Right lung (tissue), 5 donors: ENCODE results near the gene PPIF. TPM values are rescaled to one million over a fixed set of nuclear protein-coding genes. Genes with fewer than 3 reads are reported as not detected.
A peak's percentile ranks its signal among the peaks of the same experiment; 100 is the strongest.

ENCODE experiments used
- DNase-seq, 2 donors: peaks; one replicate each; pipeline ENCODE4 v3.0.0-alpha.2; 2013
- polyA plus RNA-seq, 5 donors: library from polyadenylated mRNA; unstranded; fragments of 120-200 nt; gene quantifications; one replicate each; pipeline versions ENCODE4 v1.2.1 to v1.2.3, GENCODE V29; 2013; ENCODE audit warnings: inconsistent platforms in 1 of 5, low replicate concordance in 1 of 5; ENCODE audit not compliant: insufficient read length in 5 of 5, insufficient read depth in 1 of 5

The PPIF gene
- polyA plus RNA-seq, 5 donors, result 29.7 to 34.7 (median 31.0) TPM

DNA sequence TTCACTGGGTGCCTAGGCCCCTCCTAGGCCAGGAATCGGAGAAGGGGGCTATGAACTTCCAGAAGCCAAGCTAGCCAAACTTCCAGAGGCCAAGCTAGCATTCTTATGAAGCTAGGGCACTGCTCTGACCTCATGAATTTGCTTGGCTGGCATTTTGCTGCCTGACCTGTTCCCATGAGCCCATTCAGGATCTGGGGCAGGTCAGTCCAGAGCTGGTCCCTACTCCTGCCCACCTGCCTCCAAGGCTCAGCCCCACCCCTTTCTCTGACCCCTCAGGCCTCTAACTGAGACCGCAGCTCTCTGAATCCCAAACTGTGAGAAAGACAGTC, 1.3 kb upstream of the PPIF start:
- no peak for DNase-seq

- DNase-seq, result no peak
Observed at GRCh38 chr10:79346388-79347225, 662 bp upstream of the PPIF start.

DNA sequence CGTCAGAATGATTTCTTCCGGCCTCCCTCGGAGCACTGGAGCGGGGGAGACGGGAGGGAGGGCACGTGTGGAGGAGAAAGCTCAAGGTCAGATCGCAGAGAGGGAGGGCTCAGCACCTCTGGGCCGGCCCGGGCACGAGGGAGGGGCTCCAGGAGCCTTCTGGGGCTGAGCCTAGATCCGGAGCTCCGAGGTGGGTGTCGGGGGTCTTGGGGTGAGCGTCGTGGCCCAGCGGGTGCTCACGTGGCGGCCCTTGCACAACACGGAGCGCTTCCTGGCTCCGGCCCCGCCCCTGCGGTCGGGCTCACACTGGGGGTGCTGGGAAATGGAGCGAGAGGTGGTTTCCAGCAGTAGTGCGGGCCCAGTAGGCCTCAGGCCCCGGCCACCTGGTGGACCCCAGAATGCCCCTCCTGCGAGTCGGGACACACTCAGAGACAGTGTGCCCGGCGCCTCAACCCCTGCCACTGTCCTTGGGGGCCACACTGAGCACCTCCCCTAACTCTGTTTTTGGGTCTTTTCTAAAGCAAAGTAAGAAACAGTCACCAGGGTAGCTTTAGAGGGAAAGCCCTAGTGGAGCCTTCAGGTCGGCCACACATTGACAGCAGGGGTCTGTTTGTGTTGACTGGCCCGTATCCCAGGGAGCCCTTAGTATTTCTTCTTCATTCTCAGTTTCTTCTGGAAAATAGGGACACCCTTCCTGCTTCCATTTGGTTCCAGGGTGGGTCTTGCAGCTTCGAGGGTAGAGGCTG, 798 bp downstream of the PPIF start:
- DNase-seq, result peak; percentile 58 to 62

DNA sequence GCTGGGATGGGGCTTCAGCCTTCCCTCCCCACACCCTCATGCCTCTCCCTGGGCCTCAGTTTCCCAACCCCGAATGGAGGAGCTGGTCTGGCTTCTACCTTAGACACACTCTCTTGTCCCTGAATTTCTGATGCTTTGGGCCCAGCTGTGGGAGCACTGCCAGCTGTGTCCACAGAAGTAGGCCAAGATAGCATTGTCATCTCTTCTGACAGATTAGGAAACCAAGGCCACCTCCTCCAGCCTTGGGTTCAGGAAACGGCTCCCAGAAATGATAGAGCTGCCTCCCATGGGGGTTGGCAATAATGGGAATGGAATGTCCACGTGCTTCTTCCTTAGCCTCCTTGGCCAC, 1.3 kb downstream of the PPIF start:
- no peak for DNase-seq

- no peak for DNase-seq
Observed at GRCh38 chr10:79349072-79349491, 1.8 kb downstream of the PPIF start.

DNA sequence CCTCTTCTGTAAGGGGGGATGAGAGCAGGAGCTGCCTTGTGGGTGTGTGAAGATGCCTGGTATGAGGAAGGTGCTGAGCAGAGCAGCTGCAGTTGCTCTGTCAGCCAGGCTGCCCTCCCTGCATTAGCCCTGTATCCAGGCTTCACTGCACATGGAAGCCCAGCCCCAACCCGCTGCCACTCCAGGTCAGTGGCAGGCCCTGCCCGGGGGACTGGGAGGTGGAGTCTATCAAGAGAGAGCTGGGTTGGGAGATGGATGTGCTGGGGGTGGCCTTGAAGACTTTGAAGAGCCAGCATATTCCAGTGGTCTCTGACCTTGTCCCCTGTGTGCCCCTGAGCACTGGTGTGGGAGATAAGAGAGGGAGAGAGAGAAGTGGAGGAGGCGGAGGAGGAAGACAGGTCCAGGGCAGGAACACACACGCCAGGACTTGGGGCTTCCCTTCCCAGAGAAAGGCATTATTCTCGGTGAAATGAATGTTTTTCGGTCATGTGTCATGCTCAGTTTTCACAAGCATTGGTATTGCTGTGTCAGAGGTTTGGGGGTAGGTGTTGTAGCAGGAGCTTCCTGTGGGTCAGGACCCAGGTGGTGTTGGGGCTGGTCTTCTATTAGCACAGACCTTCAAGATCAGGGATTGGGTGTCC, 2.6 kb downstream of the PPIF start:
- no peak for DNase-seq

DNA sequence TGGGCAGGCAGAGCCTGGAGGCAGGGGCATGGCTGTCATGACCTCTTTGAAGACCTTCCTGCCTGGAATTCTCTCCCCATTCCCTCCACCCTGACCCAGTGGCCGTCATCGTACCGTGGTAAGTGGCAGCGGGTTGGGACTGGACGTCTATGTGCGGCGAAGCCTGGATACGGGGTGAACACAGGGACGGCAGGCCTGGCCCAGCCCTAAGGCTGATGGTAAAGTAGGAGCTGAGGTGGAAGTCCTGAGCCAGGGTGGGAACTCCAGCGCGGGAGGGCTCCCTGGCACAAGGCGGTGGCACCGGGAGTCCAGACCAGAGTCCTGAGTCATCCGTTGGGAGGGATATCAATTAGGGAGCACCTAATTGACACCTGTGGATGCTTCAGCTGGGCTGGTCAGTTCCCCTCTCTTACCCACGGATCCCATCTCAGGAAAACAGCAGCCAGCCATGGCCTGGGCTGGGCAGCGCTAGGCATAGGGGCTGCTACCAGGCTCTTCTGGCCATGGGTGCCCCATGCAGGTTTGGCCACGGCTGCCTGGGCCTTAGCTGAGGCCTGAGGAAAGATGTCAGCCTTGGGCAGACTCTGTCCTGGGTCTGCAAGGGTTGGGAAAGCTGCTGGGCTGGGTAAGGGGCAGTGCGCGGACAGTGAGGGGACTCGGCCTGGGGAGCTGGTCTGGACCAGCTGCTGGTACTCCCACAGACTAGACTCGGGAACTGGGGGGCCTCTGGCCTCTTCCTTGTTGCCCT, 3.3 kb downstream of the PPIF start:
- no peak for DNase-seq

DNA sequence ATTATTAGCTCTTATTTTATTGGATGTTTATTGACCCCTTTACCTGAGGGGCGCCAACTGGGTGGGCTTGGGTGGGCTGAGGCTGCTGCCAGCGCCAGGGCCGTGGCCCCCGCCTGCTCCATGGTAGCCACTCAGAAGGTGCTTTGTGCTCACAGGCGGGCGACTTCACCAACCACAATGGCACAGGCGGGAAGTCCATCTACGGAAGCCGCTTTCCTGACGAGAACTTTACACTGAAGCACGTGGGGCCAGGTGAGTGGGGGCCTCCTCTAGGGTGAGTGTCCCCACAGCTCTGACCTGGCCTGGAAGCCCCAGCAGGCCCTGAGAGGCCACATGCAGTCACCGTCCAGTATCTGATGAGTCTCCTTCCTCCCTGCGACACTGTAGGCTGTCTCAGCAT, 4.1 kb downstream of the PPIF start:
- no peak for DNase-seq

DNA sequence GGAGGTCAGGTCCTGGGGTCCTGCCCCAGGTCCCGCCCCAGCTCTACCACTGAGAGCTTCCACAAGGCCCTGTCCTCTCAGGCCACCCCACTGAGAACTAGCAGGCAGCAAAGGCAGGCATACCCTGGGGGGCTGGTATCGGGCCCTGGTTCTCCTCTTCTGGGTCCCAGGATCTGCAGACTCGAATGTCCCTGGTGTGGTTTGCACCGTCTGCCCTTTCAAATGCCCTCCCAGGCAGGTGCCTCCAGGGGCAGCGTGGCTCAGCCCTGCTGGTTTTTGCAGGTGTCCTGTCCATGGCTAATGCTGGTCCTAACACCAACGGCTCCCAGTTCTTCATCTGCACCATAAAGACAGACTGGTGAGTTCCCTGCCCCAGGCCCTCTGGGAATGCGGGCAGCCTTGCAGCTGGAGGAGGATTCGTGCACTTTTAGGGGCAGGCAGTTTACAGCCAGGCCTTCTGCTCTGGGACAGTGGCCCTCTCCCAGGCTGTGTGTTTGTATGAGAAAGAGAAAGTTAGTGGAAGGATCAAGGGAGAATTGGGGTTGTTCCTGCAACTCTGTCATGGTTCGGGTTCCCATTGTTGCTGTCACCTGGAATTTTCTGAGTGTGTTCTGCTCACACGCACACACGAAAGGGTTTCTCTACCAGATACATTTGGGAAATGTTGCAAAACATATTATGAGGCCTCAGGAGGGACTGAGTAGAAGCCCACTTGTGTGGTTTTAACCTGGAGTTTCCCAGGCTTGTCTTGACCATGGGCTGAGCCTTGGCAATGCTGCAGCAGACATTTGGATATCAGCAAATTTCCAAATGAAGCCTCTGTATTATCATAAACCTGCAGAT, 5.0 kb downstream of the PPIF start:
- DNase-seq, result no peak

GRCh38 chr10:79353000-79353406, 5.7 kb downstream of the PPIF start:
- DNase-seq, result no peak

- DNase-seq, result no peak
Observed at GRCh38 chr10:79353726-79354125, 6.5 kb downstream of the PPIF start.

- DNase-seq, result no peak
Observed at GRCh38 chr10:79354141-79354540, 6.9 kb downstream of the PPIF start.

DNA sequence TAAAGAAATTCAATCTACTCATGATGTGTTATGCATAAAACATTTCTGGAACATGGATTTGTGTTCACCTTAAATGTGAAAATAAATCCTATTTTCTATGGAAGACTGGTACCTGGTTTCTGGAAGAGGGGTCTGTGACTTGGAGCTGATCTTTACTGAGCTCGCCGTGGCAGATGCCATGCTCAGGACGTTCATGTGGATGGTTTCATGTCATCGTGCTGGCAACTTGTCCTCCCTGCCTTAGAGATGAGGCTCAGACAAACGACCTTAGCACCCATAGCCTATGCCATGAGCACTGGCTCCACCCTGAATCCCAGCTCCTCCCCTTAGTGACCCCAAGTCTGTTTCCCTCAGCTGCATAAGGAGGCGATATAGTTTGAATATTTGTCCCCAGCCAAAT, 7.3 kb downstream of the PPIF start:
- no peak for DNase-seq

- DNase-seq, result no peak
Observed at GRCh38 chr10:79355420-79356017, 8.2 kb downstream of the PPIF start.

DNA sequence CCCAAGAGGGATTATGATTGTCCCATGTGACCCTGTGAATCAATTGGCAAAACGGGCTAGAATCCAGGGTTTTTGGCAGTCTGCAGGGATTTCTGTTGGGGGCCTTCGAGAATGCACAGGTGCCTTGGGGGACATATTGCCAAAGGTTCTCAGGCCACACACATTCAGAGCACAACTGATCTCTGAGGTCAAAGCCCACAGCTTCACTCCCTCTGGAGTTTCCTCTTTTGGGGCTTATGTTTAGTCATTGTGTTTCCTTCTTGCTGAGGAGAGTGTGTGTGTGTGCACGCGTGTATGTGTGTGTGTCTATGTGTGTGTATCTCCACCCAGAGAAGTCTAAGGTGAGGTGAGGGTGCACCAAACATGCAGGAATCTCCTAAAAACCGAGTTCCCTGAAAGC, 8.8 kb downstream of the PPIF start:
- no peak for DNase-seq

- no peak for DNase-seq
Observed at GRCh38 chr10:79357180-79357579, 9.9 kb downstream of the PPIF start.

DNA sequence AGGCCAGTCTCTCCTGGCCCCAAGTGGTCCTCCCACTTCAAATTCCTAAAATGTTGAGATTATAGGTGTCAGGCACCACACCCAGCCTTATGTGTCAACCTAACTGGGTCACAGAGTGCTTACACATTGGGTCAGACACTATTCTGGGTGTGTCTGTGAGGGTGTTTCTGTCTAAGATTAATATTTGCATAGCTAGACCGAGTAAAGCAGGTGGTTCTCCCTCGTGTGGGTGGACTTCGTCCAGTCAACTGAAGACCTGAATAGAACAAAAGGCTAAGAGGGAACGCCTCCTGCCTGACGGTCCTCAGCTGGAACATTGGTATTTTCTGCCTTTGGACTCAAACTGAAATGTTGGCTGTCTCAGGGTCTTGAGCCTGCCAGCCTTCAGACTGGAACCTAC, 11.5 kb downstream of the PPIF start:
- no peak for DNase-seq

GRCh38 chr10:79359816-79360498, 12.7 kb downstream of the PPIF start:
- no peak for DNase-seq

DNA sequence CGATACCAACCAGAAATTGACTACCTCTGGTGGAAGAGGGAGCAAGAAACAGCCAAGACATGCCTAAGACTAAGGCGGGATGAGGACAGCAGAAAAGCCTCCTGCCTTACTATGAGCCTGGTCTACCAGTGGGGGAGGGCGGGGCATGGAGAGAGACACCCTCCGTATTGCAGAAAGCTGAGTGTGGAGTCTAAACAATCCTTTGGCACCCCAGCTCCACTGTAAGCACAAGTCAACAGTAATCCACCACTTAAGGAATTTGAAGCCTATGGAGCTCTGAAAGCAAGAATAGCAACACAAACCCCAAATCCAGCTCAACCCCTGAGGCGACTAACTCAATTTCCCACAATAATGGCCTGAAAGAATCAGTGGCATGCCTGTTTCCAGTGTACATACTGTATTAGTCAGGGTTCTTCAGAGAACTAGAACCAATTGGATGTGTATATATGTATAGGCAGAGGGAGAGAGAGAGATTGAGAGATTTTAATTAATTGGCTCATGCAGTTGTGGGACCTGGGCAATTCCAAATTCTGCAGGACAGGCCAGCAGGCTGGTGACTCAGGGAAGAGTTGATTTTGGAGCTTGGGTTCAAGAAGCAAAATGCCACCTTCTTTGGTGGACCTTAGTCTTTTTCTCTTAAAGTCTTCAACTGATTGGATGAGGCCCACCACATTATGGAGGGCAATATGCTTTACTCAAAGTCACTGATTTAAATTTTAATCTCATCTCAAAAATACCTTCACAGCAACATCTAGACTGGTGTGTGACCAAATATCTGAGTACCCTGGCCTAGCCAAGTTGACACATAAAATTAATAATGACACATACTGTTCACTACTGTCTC, 13.5 kb downstream of the PPIF start:
- DNase-seq, result no peak
